Measurements from ENCODE around the gene STRBP. TPM values are rescaled to one million over a fixed set of nuclear protein-coding genes. Genes with fewer than 3 reads are reported as not detected.

Gene STRBP
- total RNA-seq, 1 donor from 2014 or later = 11.7 TPM

DNA sequence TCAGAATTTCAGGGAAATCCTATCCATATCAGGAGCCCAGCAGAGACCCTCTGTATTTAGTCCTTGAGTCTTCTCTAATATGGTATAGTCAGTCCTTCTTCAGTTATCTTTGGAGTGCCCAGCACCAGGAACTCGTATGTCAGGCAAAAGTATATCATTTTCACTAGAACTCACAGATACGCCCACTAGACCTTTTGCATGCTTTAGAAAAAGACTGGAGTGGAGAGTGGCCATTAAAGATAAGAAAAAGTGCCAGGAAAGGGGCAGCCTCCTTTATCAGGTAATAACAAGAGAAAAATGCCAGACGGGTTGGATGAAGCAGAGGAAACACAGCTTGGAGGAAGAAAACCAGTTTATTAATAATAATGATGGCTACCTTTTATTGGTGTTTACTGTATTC lies 171.4 kb downstream of the STRBP start:
- Mint-ChIP-seq H3K4me1 (ENCODE audit: low read depth) (peaks cover 29% of the 10 kb centered on the region), H3K4me3 (ENCODE audit: unreplicated experiment) (no peak overlapping the region), H3K27me3 (ENCODE audit: low read depth) (no peaks in the 10 kb centered on the region), H3K36me3 (ENCODE audit: low read depth) (peaks cover 59% of the 10 kb centered on the region), H3K9me3 (ENCODE audit: low read depth) (no peaks in the 10 kb centered on the region), H3K27ac (ENCODE audit: unreplicated experiment) (peak overlapping the region; percentile 49)
- TF ChIP-seq, protein P1, sequence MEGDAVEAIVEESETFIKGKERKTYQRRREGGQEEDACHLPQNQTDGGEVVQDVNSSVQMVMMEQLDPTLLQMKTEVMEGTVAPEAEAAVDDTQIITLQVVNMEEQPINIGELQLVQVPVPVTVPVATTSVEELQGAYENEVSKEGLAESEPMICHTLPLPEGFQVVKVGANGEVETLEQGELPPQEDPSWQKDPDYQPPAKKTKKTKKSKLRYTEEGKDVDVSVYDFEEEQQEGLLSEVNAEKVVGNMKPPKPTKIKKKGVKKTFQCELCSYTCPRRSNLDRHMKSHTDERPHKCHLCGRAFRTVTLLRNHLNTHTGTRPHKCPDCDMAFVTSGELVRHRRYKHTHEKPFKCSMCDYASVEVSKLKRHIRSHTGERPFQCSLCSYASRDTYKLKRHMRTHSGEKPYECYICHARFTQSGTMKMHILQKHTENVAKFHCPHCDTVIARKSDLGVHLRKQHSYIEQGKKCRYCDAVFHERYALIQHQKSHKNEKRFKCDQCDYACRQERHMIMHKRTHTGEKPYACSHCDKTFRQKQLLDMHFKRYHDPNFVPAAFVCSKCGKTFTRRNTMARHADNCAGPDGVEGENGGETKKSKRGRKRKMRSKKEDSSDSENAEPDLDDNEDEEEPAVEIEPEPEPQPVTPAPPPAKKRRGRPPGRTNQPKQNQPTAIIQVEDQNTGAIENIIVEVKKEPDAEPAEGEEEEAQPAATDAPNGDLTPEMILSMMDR (IDR thresholded peaks at IDR 0.05) = no peak
- no peak for DNase-seq (ENCODE audit: low spot score)

DNA sequence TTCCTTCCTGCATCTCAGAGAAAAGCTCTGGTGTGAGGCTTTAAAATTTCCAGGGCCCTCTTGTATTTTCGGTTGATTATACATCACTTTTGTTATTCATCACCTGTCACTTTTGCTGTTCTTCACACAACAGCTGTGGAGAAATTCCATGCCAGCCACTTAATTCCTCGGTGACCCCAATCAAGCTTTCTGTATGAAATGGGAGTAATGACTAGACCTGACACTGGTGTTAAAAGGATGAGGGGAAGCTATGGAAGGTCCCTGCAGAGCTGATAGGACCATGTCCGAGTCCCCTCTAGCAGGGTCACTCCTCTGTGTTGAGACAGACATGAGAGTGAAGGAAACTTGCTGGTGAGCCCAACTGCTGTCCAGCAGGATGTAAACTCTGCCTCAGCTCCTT lies 175.2 kb downstream of the STRBP start:
- TF ChIP-seq, protein P1 (IDR thresholded peaks at IDR 0.05) = no peak
- Mint-ChIP-seq H3K4me3 (ENCODE audit: unreplicated experiment) (no peak overlapping the region), H3K9me3 (ENCODE audit: low read depth) (no peaks in the 10 kb centered on the region), H3K27ac (ENCODE audit: unreplicated experiment) (peak overlapping the region; percentile 27), H3K36me3 (ENCODE audit: low read depth) (peaks cover 63% of the 10 kb centered on the region), H3K4me1 (ENCODE audit: low read depth) (peaks cover 57% of the 10 kb centered on the region), H3K27me3 (ENCODE audit: low read depth) (no peaks in the 10 kb centered on the region)
- no peak for DNase-seq (ENCODE audit: low spot score)

DNA sequence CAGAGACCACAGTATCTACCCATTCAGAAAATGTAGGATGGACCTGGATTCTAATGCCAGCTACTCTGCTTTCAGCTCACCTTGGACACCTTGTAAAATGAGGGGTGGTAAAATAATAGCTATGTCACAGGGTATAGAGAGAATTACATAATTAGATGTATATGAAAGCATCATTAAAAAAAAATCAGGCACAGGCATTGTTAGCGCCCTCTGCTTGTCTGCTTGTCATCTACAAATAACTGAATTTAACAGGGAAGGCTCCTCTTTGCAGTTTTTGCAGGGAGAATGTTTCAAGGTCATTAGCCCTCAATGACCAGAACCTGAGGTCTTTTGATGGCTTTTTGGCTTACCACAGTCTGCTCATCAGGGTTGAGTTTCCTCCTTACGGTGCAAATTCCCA lies 176.9 kb downstream of the STRBP start:
- H3K36me3 Mint-ChIP-seq (ENCODE audit: low read depth) = peaks cover 56% of the 10 kb centered on the region

DNA sequence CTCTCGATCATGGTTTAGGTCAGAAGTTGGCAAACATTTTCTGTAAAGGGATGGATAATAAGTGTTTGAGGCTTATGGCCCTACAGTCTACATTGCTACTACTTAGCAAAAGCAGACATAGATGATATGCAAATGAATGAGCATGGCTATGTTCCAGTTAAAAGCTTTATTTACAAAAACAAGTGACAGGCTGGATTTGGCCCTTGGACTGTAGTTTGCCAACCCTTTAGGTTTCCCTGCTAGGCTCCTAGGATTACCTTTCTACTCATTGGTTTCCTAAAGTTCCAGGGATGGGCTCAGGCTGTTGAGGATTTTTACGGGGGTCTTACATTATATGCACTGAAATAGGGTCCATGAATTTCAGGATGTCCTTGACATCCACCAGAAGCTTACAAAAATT lies 177.4 kb downstream of the STRBP start:
- TF ChIP-seq, protein P1 (IDR thresholded peaks at IDR 0.05) = no peak
- Mint-ChIP-seq H3K9me3 (ENCODE audit: low read depth) (no peaks in the 10 kb centered on the region), H3K4me3 (ENCODE audit: unreplicated experiment) (no peak overlapping the region), H3K27ac (ENCODE audit: unreplicated experiment) (peak overlapping the region; percentile 25), H3K36me3 (ENCODE audit: low read depth) (peaks cover 55% of the 10 kb centered on the region), H3K27me3 (ENCODE audit: low read depth) (no peaks in the 10 kb centered on the region), H3K4me1 (ENCODE audit: low read depth) (peaks cover 67% of the 10 kb centered on the region)
- DNase-seq (ENCODE audit: low spot score) = no peak

More for the DNA sequence above, 176.9 kb downstream of the STRBP start:
- H3K27ac Mint-ChIP-seq (ENCODE audit: unreplicated experiment) = peak overlapping the region; percentile 45
- no peaks in the 10 kb centered on the region for H3K9me3 Mint-ChIP-seq (ENCODE audit: low read depth)
- no peaks in the 10 kb centered on the region for H3K27me3 Mint-ChIP-seq (ENCODE audit: low read depth)
- no peak overlapping the region for H3K4me3 Mint-ChIP-seq (ENCODE audit: unreplicated experiment)
- TF ChIP-seq, protein P1 (IDR thresholded peaks at IDR 0.05) = peak; percentile 68
- H3K4me1 Mint-ChIP-seq (ENCODE audit: low read depth) = peaks cover 66% of the 10 kb centered on the region
- no peak for DNase-seq (ENCODE audit: low spot score)

DNA sequence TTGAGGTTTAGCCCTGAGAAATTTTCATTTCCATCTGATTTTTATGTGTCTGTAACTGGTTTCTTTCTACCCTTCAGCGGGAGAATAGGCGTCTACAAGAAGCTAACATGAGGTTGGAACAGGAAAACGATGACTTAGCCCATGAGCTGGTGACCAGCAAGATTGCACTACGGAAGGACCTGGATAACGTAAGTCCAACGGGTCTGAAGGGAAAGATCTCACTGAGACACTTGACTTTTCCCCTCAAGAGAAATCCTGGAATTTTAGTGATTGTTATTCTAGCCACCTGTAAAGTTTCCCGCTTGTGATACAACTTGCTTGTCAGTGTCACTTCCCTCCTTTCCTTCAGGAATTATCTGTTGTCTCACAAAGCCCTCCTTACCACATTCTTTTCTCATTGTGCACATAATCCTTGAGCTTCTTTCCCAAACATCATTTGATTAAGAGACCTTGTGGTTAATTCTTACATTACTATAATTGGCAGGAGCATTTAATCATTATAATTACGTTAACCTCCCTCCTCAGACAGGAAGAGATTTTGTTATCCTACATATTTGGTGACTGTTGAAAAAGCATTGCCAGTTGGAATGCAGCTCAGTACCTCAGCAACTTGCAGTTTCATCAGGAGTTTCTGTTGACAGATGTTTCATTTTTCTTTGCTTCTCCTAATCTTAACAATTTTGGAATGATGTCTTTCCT lies 178.0 kb downstream of the STRBP start:
- TF ChIP-seq, protein P1 (IDR thresholded peaks at IDR 0.05) = no peak
- no peaks in the 10 kb centered on the region for H3K27me3 Mint-ChIP-seq (ENCODE audit: low read depth)
- DNase-seq (ENCODE audit: low spot score) = no peak
- peaks cover 56% of the 10 kb centered on the region for H3K36me3 Mint-ChIP-seq (ENCODE audit: low read depth)
- H3K4me1 Mint-ChIP-seq (ENCODE audit: low read depth) = peaks cover 67% of the 10 kb centered on the region
- H3K4me3 Mint-ChIP-seq (ENCODE audit: unreplicated experiment) = no peak overlapping the region
- H3K27ac Mint-ChIP-seq (ENCODE audit: unreplicated experiment) = peak overlapping the region; percentile 25
- no peaks in the 10 kb centered on the region for H3K9me3 Mint-ChIP-seq (ENCODE audit: low read depth)
